Uterus (tissue), 4 donors: ENCODE results near the gene PLEKHJ1. TPM values are rescaled to one million over a fixed set of nuclear protein-coding genes. Genes with fewer than 3 reads are reported as not detected.

Experiments used
- DNase-seq, 2 donors: peaks; one replicate each; pipeline ENCODE4 v3.0.0-alpha.2; 2019 to 2020
- H3K27ac ChIP-seq, 2 donors: fragments of 200-600 bp; sonication (generic); 1 replicate in 1 of 2; 2 replicates in 1 of 2; pipeline ENCODE4 v1.5.1; 2016 to 2018
- H3K27me3 ChIP-seq, 2 donors: fragments of 200-600 bp; sonication (generic); one replicate each; pipeline ENCODE4 v1.5.1; 2018 to 2019; ENCODE audit warnings: control low read depth in 1 of 2
- H3K36me3 ChIP-seq, 2 donors: fragments of 200-600 bp; sonication (generic); one replicate each; pipeline ENCODE4 v1.5.1; 2019; ENCODE audit warnings: control low read depth in 1 of 2
- H3K4me1 ChIP-seq, 2 donors: fragments of 200-600 bp; sonication (generic); one replicate each; pipeline ENCODE4 v1.5.1; 2018 to 2019; ENCODE audit warnings: control low read depth in 1 of 2
- H3K4me3 ChIP-seq, 2 donors: fragments of 200-600 bp; sonication (generic); 1 replicate in 1 of 2; 2 replicates in 1 of 2; pipeline ENCODE4 v1.5.1; 2018 to 2019; ENCODE audit warnings: mild to moderate bottlenecking in 1 of 2
- H3K9me3 ChIP-seq, 2 donors: fragments of 200-600 bp; sonication (generic); one replicate each; pipeline ENCODE4 v1.5.1; 2019; ENCODE audit warnings: control low read depth in 1 of 2
- CTCF ChIP-seq, 4 experiments: fragments of 200-600 bp in 2 of 4; fragments of 450-650 bp in 2 of 4; sonication (generic) in 2 of 4; IDR thresholded peaks; one replicate each; pipeline ENCODE4 v1.5.1; 2016 to 2019; ENCODE audit warnings: antibody characterized with exemption in 4 of 4, mild to moderate bottlenecking in 2 of 4, moderate library complexity in 1 of 4
- POLR2A ChIP-seq, 2 donors: fragments of 450-650 bp; IDR thresholded peaks; one replicate each; pipeline ENCODE4 v1.6.1; 2016; ENCODE audit warnings: antibody characterized with exemption in 2 of 2, mild to moderate bottlenecking in 1 of 2, moderate library complexity in 1 of 2
- intact Hi-C: fragments of 100-400 bp; cut with DNase I; formaldehyde crosslinking; loops from one replicate; pipeline ENCODE4 v1.15.1; 2023; ENCODE audit warnings: low total_unique reads
- total RNA-seq, 4 donors: library from RNA; depleted of rRNA in 3 of 4; stranded (reverse); fragments of >200 nt in 3 of 4; gene quantifications; one replicate each; pipeline versions ENCODE4 v1.1.0 to v1.2.4, GENCODE V29; 2014 to 2023
- donor health status: DM: yes; HTN: yes; CAD: no.

PLEKHJ1 gene
- total RNA-seq, 4 donors from 2014 or later, result 5.9 to 56.7 (median 30.1) TPM

- no peak overlapping the region for H3K4me3 ChIP-seq
- no peak overlapping the region for H3K27ac ChIP-seq
- no peaks in the 10 kb centered on the region for H3K27me3 ChIP-seq
- intact Hi-C loops, result no loop called here
- no peaks in the 10 kb centered on the region for H3K4me1 ChIP-seq
- TF ChIP-seq CTCF (IDR thresholded peaks at IDR 0.05), result no peak
- no peaks in the 10 kb centered on the region for H3K9me3 ChIP-seq
- DNase-seq, result no peak
- no peaks in the 10 kb centered on the region for H3K36me3 ChIP-seq
Observed at GRCh38 chr19:2226051-2226839, 9.9 kb downstream of the PLEKHJ1 start.

GRCh38 chr19:2225415-2226050, 10.6 kb downstream of the PLEKHJ1 start:
- no peaks in the 10 kb centered on the region for H3K9me3 ChIP-seq
- TF ChIP-seq CTCF (IDR thresholded peaks at IDR 0.05) (no peak), POLR2A (IDR thresholded peaks at IDR 0.05) (no peak)
- H3K36me3 ChIP-seq, result no peaks in the 10 kb centered on the region
- intact Hi-C loops, result no loop called here
- no peaks in the 10 kb centered on the region for H3K27me3 ChIP-seq
- H3K27ac ChIP-seq, result no peak overlapping the region
- DNase-seq, result no peak
- H3K4me1 ChIP-seq, result no peaks in the 10 kb centered on the region
- no peak overlapping the region for H3K4me3 ChIP-seq

GRCh38 chr19:2224754-2225349, 11.3 kb downstream of the PLEKHJ1 start:
- Histone ChIP-seq H3K36me3 (no peaks in the 10 kb centered on the region), H3K4me1 (no peaks in the 10 kb centered on the region), H3K27ac (no peak overlapping the region), H3K27me3 (no peaks in the 10 kb centered on the region), H3K9me3 (no peaks in the 10 kb centered on the region), H3K4me3 (no peak overlapping the region)
- intact Hi-C loops, result no loop called here
- no peak for DNase-seq
- TF ChIP-seq POLR2A (IDR thresholded peaks at IDR 0.05), result no peak
- TF ChIP-seq CTCF (IDR thresholded peaks at IDR 0.05), result no peak

GRCh38 chr19:2223959-2224358, 12.2 kb downstream of the PLEKHJ1 start:
- DNase-seq, result no peak
- Histone ChIP-seq H3K4me1 (no peaks in the 10 kb centered on the region), H3K27me3 (no peaks in the 10 kb centered on the region), H3K9me3 (no peaks in the 10 kb centered on the region), H3K27ac (no peak overlapping the region), H3K36me3 (no peaks in the 10 kb centered on the region), H3K4me3 (no peak overlapping the region)
- intact Hi-C loops, result no loop called here
- no peak for TF ChIP-seq CTCF (IDR thresholded peaks at IDR 0.05)
- no peak for TF ChIP-seq POLR2A (IDR thresholded peaks at IDR 0.05)

- H3K27me3 ChIP-seq, result no peaks in the 10 kb centered on the region
- DNase-seq, result no peak
- H3K9me3 ChIP-seq, result no peaks in the 10 kb centered on the region
- TF ChIP-seq POLR2A (IDR thresholded peaks at IDR 0.05) (no peak), CTCF (IDR thresholded peaks at IDR 0.05) (no peak)
- no peak overlapping the region for H3K27ac ChIP-seq
- intact Hi-C loops, result no loop called here
- H3K4me3 ChIP-seq, result no peak overlapping the region
- H3K36me3 ChIP-seq, result no peaks in the 10 kb centered on the region
- H3K4me1 ChIP-seq, result no peaks in the 10 kb centered on the region
Observed at GRCh38 chr19:2223391-2223790, 12.7 kb downstream of the PLEKHJ1 start.
